ENCODE data around the gene UBE4B. TPM values are rescaled to one million over a fixed set of nuclear protein-coding genes. Genes with fewer than 3 reads are reported as not detected.

The UBE4B gene
- total and polyA plus RNA-seq, 9 of the 15 experiments (the other 6 are each of a cell fraction or from before 2014, with no cell fraction given) = 11.7 to 73.7 (median 40.1) TPM

- intact Hi-C loops (cut with micrococcal nuclease) = no loop called here
- H2AFZ ChIP-seq (ENCODE audit: low read depth, low read length) = no peak overlapping the region
- ChIA-PET POLR2A (interaction anchor here (2.3 kb wide), 1 partner anchor 12 kb away, joined by 7 read pairs; no protein-coding TSS in a partner anchor), CTCF (ENCODE audit: low intra/inter-chr PET ratio) (no interaction called here)
- H3K36me3 ChIP-seq (ENCODE audit: control insufficient read depth, insufficient read depth, low read length) = peaks cover 63% of the 10 kb centered on the region
- WGBS (ENCODE audit: insufficient coverage, low coverage, missing lambda C conversion rate) = 84% methylated on average over 8 of the region's 8 CpGs
- DNase-seq (ENCODE audit: extremely low read depth in 1 of 4, low spot score in 3 of 4) (no peak), ATAC-seq (no peak), FAIRE-seq (no peak)
- no peaks in the 10 kb centered on the region for H3K27me3 ChIP-seq (ENCODE audit: control insufficient read depth in 2 of 2, insufficient read depth in 2 of 2, low read length in 2 of 2)
- TF ChIP-seq ZNF695 (CRISPR knock-in tag; IDR thresholded peaks at IDR 0.05) = no peak
- TF ChIP-seq TOE1 (IDR thresholded peaks at IDR 0.05; ENCODE audit: borderline replicate concordance) = no peak
- no peak for TF ChIP-seq TOE1 (CRISPR knock-in tag; IDR thresholded peaks at IDR 0.05; ENCODE audit: borderline replicate concordance, low read depth)
- TF ChIP-seq ARID2 (IDR thresholded peaks at IDR 0.05) = no peak
- TF ChIP-seq RFX5 (IDR thresholded peaks at IDR 0.05; ENCODE audit: low read depth, low read length) = no peak
- TF ChIP-seq ZNF41 (CRISPR knock-in tag; conservative IDR thresholded peaks at IDR 0.05) = no peak
- TF ChIP-seq PHF8 (IDR thresholded peaks at IDR 0.05; ENCODE audit: borderline replicate concordance, low read length) = no peak
- TF ChIP-seq USF1 (CRISPR knock-in tag; IDR thresholded peaks at IDR 0.05) = no peak
- no peak for TF ChIP-seq FOS (IDR thresholded peaks at IDR 0.05; ENCODE audit: extremely low read depth, insufficient read length)
- H3K79me2 ChIP-seq (ENCODE audit: control insufficient read depth, insufficient read depth, low read length) = no peaks in the 10 kb centered on the region
- H3K9me1 ChIP-seq (ENCODE audit: control insufficient read depth, insufficient read depth, low read length) = no peaks in the 10 kb centered on the region
- no peak overlapping the region for H3K9ac ChIP-seq (ENCODE audit: insufficient read depth in 1 of 2, low read depth in 2 of 2, low read length in 2 of 2)
- no peak overlapping the region for H3K4me2 ChIP-seq (ENCODE audit: insufficient read depth, low read length)
- in situ Hi-C loops (cut with MboI) = no loop called here
- H4K20me1 ChIP-seq (replicated peaks; ENCODE audit: control insufficient read depth, insufficient read depth, low read length) = no peaks in the 10 kb centered on the region
- no peaks in the 10 kb centered on the region for H3K4me1 ChIP-seq (replicated peaks in 1 of 2; ENCODE audit: control insufficient read depth in 2 of 2, insufficient read depth in 2 of 2, low read length in 2 of 2)
- no TSS peak for BruUV-seq (replicated peaks)
- no peaks in the 10 kb centered on the region for H3K9me3 ChIP-seq (replicated peaks; ENCODE audit: control insufficient read depth, insufficient read depth, low read depth, low read length)
- H3K4me3 ChIP-seq = no peak overlapping the region
- no peak overlapping the region for H3K27ac ChIP-seq (ENCODE audit: extremely low read depth, low read depth, low read length)
Observed at GRCh38 chr1:10171995-10172669, 139.4 kb downstream of the UBE4B start.

Measured in K562 (cell line).